ENCODE measurements around the gene ENTPD7.
"Not testable (repeated sequence)": the region's sequence is repeated elsewhere in the genome, so short reads cannot be mapped to it uniquely, and the experiment has no call there.

Gene ENTPD7

DNA sequence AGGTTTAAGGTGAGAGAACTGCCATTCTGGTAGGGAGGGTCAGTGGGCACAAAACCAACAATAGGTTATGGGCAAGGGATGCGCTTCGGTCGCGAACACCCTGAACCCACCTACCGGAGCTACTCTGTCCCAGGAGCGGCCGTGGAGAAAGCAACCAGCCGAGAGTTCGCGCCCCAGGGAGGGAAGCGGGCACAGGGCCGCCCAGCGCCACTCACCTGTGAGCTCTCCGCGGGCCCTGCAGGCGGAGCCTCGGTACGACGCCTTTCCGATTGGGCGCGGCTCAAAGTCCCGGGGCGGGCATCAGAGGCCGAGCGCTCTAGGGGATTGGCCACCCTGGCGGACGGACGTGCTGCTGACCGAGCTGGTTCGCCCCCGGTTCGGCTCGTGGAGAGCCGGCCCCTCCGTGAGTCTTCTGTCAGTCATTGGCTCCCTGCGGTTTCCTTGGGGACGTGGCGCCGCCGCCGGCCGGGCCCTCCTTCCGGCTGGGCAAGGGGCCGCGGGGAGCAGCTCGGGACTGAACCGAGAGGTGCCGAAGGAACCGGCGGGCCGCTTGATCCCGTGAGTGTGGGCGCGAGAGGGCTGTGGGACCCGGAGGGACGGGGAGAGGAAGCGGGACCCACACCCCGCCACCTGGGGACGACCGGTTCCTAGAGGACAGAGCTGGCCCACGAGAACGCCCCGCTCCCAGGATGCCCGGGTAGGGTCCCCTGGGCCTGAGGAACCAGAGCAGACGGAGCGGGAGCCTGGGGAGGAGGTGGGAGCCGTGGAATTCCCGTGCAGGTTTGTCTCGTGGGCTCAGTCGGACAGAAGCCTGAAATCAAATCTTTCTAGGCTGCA lies at the start of gene ENTPD7:
ENTPD7 (plus strand) TSS at position 479 of the 837 bp plus-strand sequence. CDS start 448 bp downstream, outside the sequence.
- peak; percentile 87 for DNase-seq

GRCh38 chr10:99610221-99610620 lies 49.1 kb upstream of the ENTPD7 start:
- DNase-seq = no peak

DNA sequence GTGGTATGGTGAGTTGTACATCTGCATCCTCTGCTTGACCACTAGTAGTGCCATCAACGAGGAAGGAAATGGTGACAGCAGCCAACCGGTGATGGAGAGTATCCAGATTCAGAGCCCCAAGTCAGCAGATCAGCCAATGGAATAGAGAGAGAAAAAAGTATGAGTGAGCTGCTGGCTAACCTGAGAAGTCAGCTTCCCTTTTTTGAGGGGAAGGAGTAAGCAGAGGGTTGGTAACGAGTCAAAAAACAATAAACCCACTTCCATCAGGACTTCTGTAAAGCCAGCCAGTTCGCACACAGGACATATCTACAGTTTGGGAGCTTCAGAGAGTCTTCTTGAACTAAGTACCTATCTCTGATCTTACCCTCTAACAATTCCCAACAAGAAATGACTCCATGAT lies 48.0 kb upstream of the ENTPD7 start:
- no peak for DNase-seq

DNA sequence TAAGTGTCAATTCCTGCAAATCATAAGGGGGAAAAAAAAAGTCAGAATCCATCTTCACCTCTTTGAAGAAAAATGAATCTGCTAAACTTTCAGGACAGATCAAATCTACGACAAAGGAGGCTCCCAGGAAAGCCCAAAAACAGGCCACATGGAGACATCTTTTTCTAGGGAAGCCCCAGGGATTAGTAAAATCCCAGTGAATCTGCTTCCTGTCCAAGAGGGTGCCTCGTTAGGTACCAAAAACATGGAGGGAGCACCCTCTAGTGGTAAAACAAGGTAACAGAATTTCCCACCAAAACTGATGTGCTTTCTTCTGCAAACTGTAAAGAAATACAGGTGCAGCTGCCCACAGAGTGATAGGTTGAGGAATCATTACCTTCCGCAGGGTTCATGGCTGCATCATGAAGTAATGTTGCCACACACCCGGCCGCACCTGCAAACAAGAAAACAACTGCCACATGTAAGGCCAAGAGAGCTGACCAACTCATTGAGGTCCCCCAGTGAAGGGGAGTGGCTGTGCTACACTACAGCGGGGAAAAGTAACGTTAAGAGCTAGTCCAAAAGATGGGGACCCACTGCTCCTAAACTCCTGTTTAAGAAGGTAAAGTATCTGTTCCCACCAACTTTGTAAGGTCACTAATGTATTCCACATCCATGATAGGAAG lies 47.0 kb upstream of the ENTPD7 start:
- DNase-seq = no peak

- DNase-seq = no peak
Measured at GRCh38 chr10:99615426-99615825, 43.9 kb upstream of the ENTPD7 start.

GRCh38 chr10:99617696-99618095 lies 41.6 kb upstream of the ENTPD7 start:
- DNase-seq = no peak

DNA sequence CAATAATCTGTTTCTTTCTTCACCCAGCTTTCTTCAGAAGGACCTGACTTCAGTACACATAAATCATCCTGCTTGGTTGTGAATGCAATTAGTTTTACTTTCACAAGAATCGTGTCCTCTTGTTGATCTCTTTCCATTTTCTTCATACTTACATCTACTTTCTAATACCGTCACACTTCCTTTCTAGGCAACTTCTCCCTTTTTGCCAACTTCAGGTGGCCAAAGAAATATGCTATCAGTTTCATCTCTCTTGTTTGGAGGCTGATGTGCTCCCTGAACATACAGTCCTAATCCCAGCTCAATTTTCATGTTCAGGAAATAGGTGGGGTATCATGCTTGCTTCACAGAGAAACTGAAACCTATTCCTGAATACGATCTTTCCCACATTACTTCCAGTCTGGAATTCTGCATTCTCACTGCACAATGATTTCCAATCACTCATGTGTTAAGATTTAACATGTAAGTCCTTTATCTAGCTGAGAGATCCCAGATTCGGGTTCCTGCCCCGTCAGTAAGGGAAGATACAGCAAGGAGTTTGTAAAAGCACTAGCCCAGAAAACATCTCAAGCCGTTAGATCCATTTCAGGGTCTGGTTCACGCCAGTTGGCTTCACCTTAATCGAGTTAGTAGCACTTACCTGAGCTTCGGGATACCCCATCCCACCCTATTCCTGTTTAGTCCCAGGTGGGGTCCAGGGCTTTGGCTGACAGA lies 40.1 kb upstream of the ENTPD7 start:
- DNase-seq = no peak

GRCh38 chr10:99619851-99620710 lies 39.2 kb upstream of the ENTPD7 start, which contains the start of gene SLC25A28:
SLC25A28 (minus strand) TSS chr10:99620439; CDS start chr10:99620335, 104 bp downstream.
- DNase-seq = peak; percentile 90

DNA sequence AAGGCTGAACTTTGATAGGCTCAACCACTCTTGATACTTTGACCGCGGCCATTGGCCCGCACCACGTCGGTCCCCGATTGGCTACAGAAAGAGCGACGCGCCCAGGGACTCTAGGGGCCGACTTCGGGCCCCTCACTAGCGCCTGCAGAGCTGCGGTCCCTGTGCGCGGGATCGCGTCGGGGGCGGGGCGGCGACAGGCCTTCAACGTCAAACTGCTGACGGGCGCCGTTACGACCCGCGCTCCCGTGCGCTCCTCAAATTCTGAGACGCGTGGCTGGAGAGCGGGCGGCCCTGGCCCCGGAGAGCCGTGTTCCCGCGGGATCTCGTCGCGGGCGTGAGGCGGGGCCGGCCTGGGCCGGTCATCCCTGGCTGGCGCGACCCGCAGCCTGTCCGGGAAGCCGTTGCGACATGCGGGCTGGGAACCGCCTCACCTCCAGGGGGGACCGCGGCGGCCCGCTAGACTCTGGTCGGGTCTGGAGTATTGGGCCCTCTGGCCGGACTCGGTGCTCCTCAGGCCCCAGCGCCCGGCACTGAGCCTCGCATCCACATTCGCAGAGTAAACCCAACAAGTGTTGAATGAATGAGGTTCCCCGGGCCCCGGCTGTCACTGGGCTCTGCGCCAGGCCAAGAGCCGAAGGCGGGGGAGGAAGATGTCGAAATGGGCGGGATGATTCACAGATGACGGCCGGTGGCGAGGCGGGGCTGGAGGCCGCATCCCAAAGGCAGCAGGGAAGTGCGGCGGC lies 38.4 kb upstream of the ENTPD7 start:
- peak; percentile 86 for DNase-seq

DNA sequence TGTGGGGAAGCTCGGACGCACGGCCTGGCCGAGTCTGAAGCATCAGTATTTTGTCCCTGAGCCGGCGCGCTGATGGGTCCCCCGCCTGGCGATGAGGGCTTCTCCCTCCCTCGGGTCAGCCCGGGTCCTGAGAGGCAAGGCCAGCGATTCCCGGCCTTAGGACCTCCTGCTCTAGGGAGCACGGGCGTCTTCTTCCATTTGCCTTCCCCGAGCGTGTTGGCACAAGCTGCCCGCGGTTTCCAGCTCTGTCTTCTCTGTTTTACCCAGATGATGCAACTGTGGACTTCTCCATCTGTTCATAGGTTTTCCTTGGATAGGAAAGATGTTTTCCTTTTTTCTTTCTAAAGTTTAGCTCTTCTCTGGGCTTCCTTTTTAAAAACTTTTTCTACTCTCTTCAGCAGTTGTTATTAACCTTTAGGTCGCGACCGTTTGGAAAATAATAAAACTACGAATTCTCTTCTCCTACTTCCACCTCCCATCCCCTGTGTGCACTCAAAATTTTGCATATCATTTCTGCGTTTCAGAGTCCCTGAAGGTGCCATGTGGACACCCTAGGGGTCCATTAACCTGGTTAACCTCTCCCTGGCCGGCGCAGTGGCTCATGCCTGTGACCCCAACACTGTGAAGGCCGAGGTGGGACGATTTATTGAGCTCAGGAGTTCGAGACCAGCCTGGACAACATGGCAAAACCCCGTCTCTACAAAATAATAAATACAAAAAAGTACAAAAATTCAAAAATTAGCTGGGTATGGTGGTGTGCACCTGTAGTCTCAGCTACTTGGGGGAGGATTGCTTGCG lies 37.7 kb upstream of the ENTPD7 start:
- DNase-seq = no peak

DNA sequence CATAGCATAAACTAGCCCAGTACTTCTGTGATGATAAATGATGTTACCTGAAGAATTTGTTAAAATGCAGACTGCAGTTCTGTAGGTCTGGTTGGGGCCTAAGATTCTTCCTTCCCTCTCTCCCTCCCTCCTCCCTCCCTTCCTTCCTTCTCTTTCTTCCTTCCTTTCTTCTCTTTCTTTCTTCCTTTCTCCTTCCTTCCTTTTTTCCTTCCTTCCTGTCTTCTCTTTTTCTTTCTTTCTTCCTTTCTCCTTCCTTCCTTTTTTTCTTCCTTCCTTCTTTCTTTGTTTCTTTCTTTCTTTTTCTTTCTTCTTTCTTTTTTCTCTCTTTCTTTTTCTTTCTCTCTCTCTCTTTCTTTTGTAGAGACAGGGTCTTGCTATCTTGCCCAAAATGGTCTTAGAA lies 35.4 kb upstream of the ENTPD7 start:
- DNase-seq = no peak

- not testable (repeated sequence) for DNase-seq
Measured at GRCh38 chr10:99625124-99625523, 34.2 kb upstream of the ENTPD7 start.

- DNase-seq = no peak
Measured at GRCh38 chr10:99628923-99629624, 30.2 kb upstream of the ENTPD7 start.

- DNase-seq = no peak
Measured at GRCh38 chr10:99629625-99629978, 29.7 kb upstream of the ENTPD7 start.

GRCh38 chr10:99630433-99630832 lies 28.9 kb upstream of the ENTPD7 start:
- no peak for DNase-seq

GRCh38 chr10:99630991-99631390 lies 28.3 kb upstream of the ENTPD7 start:
- DNase-seq = no peak

DNA sequence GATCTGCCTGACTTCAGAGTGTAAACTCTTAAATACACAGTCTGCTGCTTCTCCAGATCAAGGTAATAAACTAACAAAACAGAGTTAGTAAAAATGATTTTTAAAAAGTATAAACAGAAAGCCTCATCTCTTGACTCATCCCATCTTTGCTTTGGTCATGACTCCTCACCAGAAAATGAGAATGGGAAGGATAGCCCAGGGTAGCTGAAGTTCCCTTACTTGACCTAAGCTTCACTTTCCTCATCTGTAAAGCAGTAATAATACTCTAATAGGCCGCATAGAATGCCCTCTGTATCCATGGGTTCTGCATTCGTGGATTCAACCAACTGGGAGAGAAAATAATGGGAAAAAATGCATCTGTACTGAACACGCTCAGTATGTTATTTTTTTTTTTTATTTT lies 27.8 kb upstream of the ENTPD7 start:
- no peak for DNase-seq

- no peak for DNase-seq
Measured at GRCh38 chr10:99633832-99634231, 25.5 kb upstream of the ENTPD7 start.

GRCh38 chr10:99647601-99648151 lies 11.6 kb upstream of the ENTPD7 start:
- no peak for DNase-seq

DNA sequence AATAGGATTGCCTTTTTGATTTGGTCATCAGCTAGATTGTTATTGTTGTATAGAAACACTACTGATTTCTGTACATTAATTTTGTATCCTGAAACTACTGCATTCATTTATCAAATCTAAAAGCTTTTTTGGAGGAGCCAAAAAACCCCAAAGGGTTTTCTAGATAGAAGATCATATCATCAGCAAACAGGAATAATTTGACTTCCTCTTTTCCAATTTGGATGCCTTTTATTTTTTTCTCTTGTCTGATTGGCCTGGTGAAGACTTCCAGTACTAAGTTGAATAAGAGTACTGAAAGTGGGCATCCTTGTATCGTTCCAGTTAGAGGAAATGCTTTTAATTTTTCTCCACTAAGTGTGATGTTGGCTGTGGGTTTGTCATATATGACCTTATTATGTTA lies 10.6 kb upstream of the ENTPD7 start:
- DNase-seq = no peak

Measured in activated CD8-positive, alpha-beta memory T cell treated with anti-CD3 and anti-CD28 coated beads, Interleukin-2, amount 50 U/mL, for 4 hours (primary cell).